Measurements from ENCODE around the gene YJEFN3.

YJEFN3 gene

DNA sequence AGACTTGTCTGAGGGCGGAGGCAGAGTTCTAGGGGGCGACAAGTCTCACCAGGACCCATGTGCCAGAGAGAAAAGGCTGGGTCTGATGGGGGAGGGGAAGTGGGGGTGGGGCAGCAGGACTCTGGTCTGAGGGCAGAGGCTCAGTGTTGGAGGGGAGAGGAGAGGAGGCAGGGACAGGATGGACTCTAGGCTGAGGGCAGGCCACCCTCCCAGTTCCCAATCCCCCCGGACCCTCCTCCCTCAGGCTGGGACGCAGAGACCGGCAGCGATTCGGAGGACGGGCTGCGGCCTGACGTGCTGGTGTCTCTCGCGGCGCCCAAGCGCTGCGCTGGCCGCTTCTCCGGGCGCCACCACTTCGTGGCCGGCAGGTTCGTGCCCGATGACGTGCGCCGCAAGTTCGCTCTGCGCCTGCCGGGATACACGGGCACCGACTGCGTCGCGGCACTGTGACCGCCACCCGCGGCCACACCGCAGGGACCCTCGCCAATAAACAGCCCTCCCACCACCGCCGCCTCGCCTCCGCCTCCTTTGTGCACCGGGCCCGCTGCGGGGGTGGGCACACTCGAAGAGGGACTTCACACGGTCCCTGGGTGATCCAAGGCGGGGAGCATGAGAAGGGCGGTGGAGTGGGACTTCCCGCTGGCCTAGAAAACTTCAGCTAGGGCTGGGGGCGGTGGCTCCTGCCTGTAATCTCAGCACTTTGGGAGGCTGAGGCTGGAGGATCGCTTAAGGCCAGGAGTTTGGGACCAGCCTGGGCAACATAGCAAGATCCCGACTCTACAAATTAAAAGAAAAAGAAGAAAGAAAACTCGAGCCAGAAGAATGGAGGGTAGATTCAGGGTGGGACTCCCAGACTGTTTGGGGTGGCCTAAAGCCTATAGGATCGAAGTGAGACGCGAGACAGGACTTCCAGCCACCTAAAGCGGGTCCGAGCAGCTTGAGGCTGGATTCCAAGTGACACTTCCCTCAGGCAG lies 8.7 kb downstream of the YJEFN3 start:
- no peak overlapping the region for H3K4me3 ChIP-seq (ENCODE audit: low read depth, low read length)
- TF ChIP-seq CTCF (IDR thresholded peaks at IDR 0.05; ENCODE audit: borderline replicate concordance, insufficient read depth, low read depth, low read length) = no peak

GRCh38 chr19:19538061-19538784 lies 9.5 kb downstream of the YJEFN3 start, which contains the start of gene CILP2:
CILP2 (plus strand) TSS chr19:19538265; CDS start chr19:19538350, 85 bp downstream.
- no peak for TF ChIP-seq CTCF (IDR thresholded peaks at IDR 0.05; ENCODE audit: borderline replicate concordance, insufficient read depth, low read depth, low read length)
- peak within 1 kb of the TSS; percentile 19 for H3K4me3 ChIP-seq (ENCODE audit: low read depth, low read length)

DNA sequence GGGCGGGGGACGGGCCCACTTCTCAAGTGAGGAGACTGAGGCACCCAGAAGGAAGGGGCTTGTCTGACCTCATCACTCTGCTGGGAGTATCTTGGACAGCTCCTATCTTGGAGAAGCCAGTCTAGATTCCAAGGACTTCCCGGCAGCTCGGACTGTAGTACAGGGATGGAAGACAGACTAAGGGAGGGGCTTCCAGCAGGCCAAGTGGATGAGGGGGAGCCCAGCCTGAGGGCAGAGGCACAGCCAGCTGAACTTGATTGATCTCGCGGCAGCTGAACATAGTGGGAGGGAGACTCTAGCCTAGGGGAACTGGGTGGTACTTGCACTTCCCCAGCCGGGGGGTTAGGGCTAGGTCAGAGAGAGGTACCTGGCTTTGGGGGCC lies 10.1 kb downstream of the YJEFN3 start:
- no peak overlapping the region for H3K4me3 ChIP-seq (ENCODE audit: low read depth, low read length)
- TF ChIP-seq CTCF (IDR thresholded peaks at IDR 0.05; ENCODE audit: borderline replicate concordance, insufficient read depth, low read depth, low read length) = no peak

- no peak for TF ChIP-seq CTCF (IDR thresholded peaks at IDR 0.05; ENCODE audit: borderline replicate concordance, insufficient read depth, low read depth, low read length)
- H3K4me3 ChIP-seq (ENCODE audit: low read depth, low read length) = no peak overlapping the region
Observed at GRCh38 chr19:19539698-19540063, 11.0 kb downstream of the YJEFN3 start.

- no peak overlapping the region for H3K4me3 ChIP-seq (ENCODE audit: low read depth, low read length)
- TF ChIP-seq CTCF (IDR thresholded peaks at IDR 0.05; ENCODE audit: borderline replicate concordance, insufficient read depth, low read depth, low read length) = no peak
Observed at GRCh38 chr19:19540064-19540714, 11.5 kb downstream of the YJEFN3 start.

DNA sequence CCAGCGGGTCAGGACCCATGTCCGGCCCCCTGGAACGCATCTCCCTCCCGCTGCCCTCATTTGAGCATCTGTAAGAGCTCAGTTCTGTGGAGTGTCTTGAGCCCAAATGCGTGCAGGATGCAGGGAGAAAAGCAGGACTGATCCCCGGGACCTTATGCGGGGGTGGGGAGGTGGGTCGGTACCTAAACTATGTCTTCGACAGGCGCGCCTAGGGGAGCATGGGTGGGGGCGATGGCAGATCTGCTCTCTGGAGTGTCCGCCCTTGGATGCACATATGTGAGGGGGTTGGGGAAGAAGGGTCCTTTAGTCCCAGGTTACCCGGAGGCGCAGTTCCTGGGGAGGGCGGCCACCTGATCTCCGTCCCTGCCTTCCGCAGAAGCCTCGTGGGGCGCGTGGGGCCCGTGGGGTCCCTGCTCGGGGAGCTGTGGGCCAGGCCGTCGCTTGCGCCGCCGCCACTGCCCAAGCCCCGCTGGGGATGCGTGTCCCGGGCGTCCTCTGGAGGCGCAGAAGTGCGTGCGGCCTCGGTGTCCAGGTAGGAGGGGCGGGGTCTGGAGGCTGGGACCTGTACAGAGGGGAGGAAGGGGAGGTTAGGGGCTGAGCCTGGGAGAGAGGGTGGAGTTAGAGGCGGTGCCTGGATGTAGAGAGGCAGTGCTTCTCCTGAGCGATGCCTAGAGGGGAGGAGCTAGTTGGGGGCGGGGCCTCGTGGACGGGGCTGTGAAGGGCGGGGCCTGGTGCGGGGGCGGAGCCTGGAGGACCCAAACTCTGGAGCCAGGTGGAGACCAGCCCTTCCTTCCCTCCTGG lies 12.2 kb downstream of the YJEFN3 start:
- H3K4me3 ChIP-seq (ENCODE audit: low read depth, low read length) = peak overlapping the region; percentile 11
- TF ChIP-seq CTCF (IDR thresholded peaks at IDR 0.05; ENCODE audit: borderline replicate concordance, insufficient read depth, low read depth, low read length) = no peak

All from GM12875 (cell line).